Measurements from ENCODE around the gene KCNK18. TPM values are rescaled to one million over a fixed set of nuclear protein-coding genes. Genes with fewer than 3 reads are reported as not detected.
A peak's percentile ranks its signal among the peaks of the same experiment; 100 is the strongest.

The KCNK18 gene
- total RNA-seq, 1 experiment from 2014 or later = not detected

GRCh38 chr10:117165538-117166417 lies 31.5 kb upstream of the KCNK18 start:
- Mint-ChIP-seq H3K27ac (ENCODE audit: low read depth, unreplicated experiment) (no peak overlapping the region), H3K4me3 (ENCODE audit: unreplicated experiment) (no peak overlapping the region), H3K27me3 (ENCODE audit: insufficient read depth, unreplicated experiment) (peaks cover 33% of the 10 kb centered on the region), H3K4me1 (ENCODE audit: insufficient read depth, unreplicated experiment) (peaks cover 6% of the 10 kb centered on the region), H3K9me3 (ENCODE audit: unreplicated experiment) (no peaks in the 10 kb centered on the region), H3K36me3 (ENCODE audit: insufficient read depth, unreplicated experiment) (no peaks in the 10 kb centered on the region)
- POLR2A ChIA-PET = interaction anchor here (0.9 to 1.2 kb wide), 2 partner anchors 317 to 369 kb away, joined by 3 to 7 read pairs; partner anchors contain the start of gene ENO4
- peak; percentile 63 for TF ChIP-seq CTCF (IDR thresholded peaks at IDR 0.05; ENCODE audit: unreplicated experiment)
- CTCF ChIA-PET = interaction anchor here (0.6 to 18.6 kb wide), 22 partner anchors 9 to 661 kb away, joined by 3 to 578 read pairs (median 5); no protein-coding TSS in a partner anchor
- BruUV-seq (replicated peaks) = no TSS peak
- no peak for DNase-seq (ENCODE audit: unreplicated experiment)
- intact Hi-C loops (cut with micrococcal nuclease) = loop anchor here (2.0 to 5.0 kb wide), 3 partner anchors 53 to 219 kb away; no protein-coding TSS in a partner anchor

GRCh38 chr10:117166418-117167345 lies 30.6 kb upstream of the KCNK18 start:
- peak; percentile 63 for DNase-seq (ENCODE audit: unreplicated experiment)
- intact Hi-C loops (cut with micrococcal nuclease) = loop anchor here (2.0 to 5.0 kb wide), 3 partner anchors 54 to 220 kb away; no protein-coding TSS in a partner anchor
- TF ChIP-seq CTCF (IDR thresholded peaks at IDR 0.05; ENCODE audit: unreplicated experiment) = no peak
- Mint-ChIP-seq H3K9me3 (ENCODE audit: unreplicated experiment) (no peaks in the 10 kb centered on the region), H3K4me1 (ENCODE audit: insufficient read depth, unreplicated experiment) (no peaks in the 10 kb centered on the region), H3K27ac (ENCODE audit: low read depth, unreplicated experiment) (no peak overlapping the region), H3K36me3 (ENCODE audit: insufficient read depth, unreplicated experiment) (no peaks in the 10 kb centered on the region), H3K4me3 (ENCODE audit: unreplicated experiment) (no peak overlapping the region), H3K27me3 (ENCODE audit: insufficient read depth, unreplicated experiment) (peaks cover 33% of the 10 kb centered on the region)
- POLR2A ChIA-PET = interaction anchor here (0.9 to 1.8 kb wide), 5 partner anchors 278 to 370 kb away, joined by 3 to 7 read pairs (median 4); partner anchors contain the start of gene ENO4
- CTCF ChIA-PET = interaction anchor here (0.6 to 18.6 kb wide), 38 partner anchors 9 to 510 kb away, joined by 3 to 578 read pairs (median 4); partner anchors contain the start of gene ENO4
- no TSS peak for BruUV-seq (replicated peaks)

- H3K4me1 Mint-ChIP-seq (ENCODE audit: insufficient read depth, unreplicated experiment) = no peaks in the 10 kb centered on the region
- no peaks in the 10 kb centered on the region for H3K9me3 Mint-ChIP-seq (ENCODE audit: unreplicated experiment)
- H3K27ac Mint-ChIP-seq (ENCODE audit: low read depth, unreplicated experiment) = no peak overlapping the region
- TF ChIP-seq CTCF (IDR thresholded peaks at IDR 0.05; ENCODE audit: unreplicated experiment) = no peak
- H3K27me3 Mint-ChIP-seq (ENCODE audit: insufficient read depth, unreplicated experiment) = peaks cover 33% of the 10 kb centered on the region
- no peak for DNase-seq (ENCODE audit: unreplicated experiment)
- ChIA-PET POLR2A (interaction anchor here (1.1 to 1.8 kb wide), 3 partner anchors 279 to 370 kb away, joined by 4 read pairs; no protein-coding TSS in a partner anchor), CTCF (interaction anchor here (0.6 to 18.6 kb wide), 33 partner anchors 8 to 486 kb away, joined by 3 to 578 read pairs (median 4); partner anchors contain the start of genes ENO4 and SLC18A2)
- H3K4me3 Mint-ChIP-seq (ENCODE audit: unreplicated experiment) = no peak overlapping the region
- intact Hi-C loops (cut with micrococcal nuclease) = loop anchor here (2.0 to 5.0 kb wide), 3 partner anchors 55 to 221 kb away; no protein-coding TSS in a partner anchor
- BruUV-seq (replicated peaks) = no TSS peak
- no peaks in the 10 kb centered on the region for H3K36me3 Mint-ChIP-seq (ENCODE audit: insufficient read depth, unreplicated experiment)
Measured at GRCh38 chr10:117167346-117167788, 29.9 kb upstream of the KCNK18 start.
